HepG2 (cell line): Measurements from ENCODE around the gene TP53I3. TPM values are rescaled to one million over a fixed set of nuclear protein-coding genes. Genes with fewer than 3 reads are reported as not detected.

Source experiments
- AGO1 ChIP-seq: fragments of 200-400 bp; formaldehyde crosslinking; IDR thresholded peaks from 2 replicates; pipeline ENCODE4 v1.6.1; 2017; ENCODE audit warnings: mild to moderate bottlenecking, low read depth, low read length, moderate library complexity; ENCODE audit not compliant: poor library complexity, severe bottlenecking
- ARNT ChIP-seq: fragments of 450-650 bp; IDR thresholded peaks from 2 replicates; pipeline ENCODE4 v1.6.1; 2017
- CC2D1A ChIP-seq: sonication (generic); formaldehyde crosslinking; IDR thresholded peaks from 2 replicates; pipeline ENCODE4 v1.8.1; 2023; ENCODE audit warnings: mild to moderate bottlenecking, missing genetic modification reagents
- DBP ChIP-seq: sonication (generic); formaldehyde crosslinking; IDR thresholded peaks from 2 replicates; pipeline ENCODE4 v1.4.0; 2020; ENCODE audit warnings: missing genetic modification reagents; ENCODE audit errors: not compliant biosample characterization
- IRF2 ChIP-seq: IDR thresholded peaks from 2 replicates; pipeline ENCODE4 v1.6.1; 2018; ENCODE audit warnings: missing genetic modification reagents, missing compliant biosample characterization
- JARID2 ChIP-seq: sonication (generic); formaldehyde crosslinking; IDR thresholded peaks from 2 replicates; pipeline ENCODE4 v1.8.1; 2023; ENCODE audit warnings: missing genetic modification reagents, inconsistent platforms; ENCODE audit not compliant: insufficient replicate concordance
- KLF13 ChIP-seq: sonication (generic); formaldehyde crosslinking; IDR thresholded peaks from 2 replicates; pipeline ENCODE4 v1.4.0; 2020; ENCODE audit warnings: mild to moderate bottlenecking, missing genetic modification reagents
- MBNL3 ChIP-seq: fragments of 250-450 bp; sonication (Bioruptor Pico); conservative IDR thresholded peaks from 2 replicates; pipeline ENCODE4 v1.8.0; 2022; ENCODE audit warnings: mild to moderate bottlenecking, inconsistent platforms
- MED13 ChIP-seq: sonication (generic); formaldehyde crosslinking; IDR thresholded peaks from 2 replicates; pipeline ENCODE4 v1.5.0; 2020; ENCODE audit warnings: missing genetic modification reagents
- SIX1 ChIP-seq: sonication (generic); formaldehyde crosslinking; IDR thresholded peaks from 2 replicates; pipeline ENCODE4 v1.4.0; 2020; ENCODE audit warnings: missing genetic modification reagents, borderline replicate concordance
- TEAD3 ChIP-seq: optimal IDR thresholded peaks from 2 replicates; pipeline ENCODE3; 2016; ENCODE audit warnings: borderline replicate concordance
- XRCC5 ChIP-seq: fragments of 200-400 bp; formaldehyde crosslinking; optimal IDR thresholded peaks from 2 replicates; pipeline ENCODE3; 2017; ENCODE audit warnings: mild to moderate bottlenecking, low read length
- ZBTB21 ChIP-seq: sonication (generic); formaldehyde crosslinking; IDR thresholded peaks from 2 replicates; pipeline ENCODE4 v1.4.0; 2020; ENCODE audit warnings: missing genetic modification reagents
- ZFP1 ChIP-seq: IDR thresholded peaks from 2 replicates; pipeline ENCODE4 v1.6.1; 2016
- ZFP36 ChIP-seq: fragments of 150-350 bp; IDR thresholded peaks from 2 replicates; pipeline ENCODE4 v1.6.1; 2018; ENCODE audit warnings: borderline replicate concordance, low read length, low read depth; ENCODE audit not compliant: partially characterized antibody
- ZFP82 ChIP-seq: sonication (generic); formaldehyde crosslinking; IDR thresholded peaks from 2 replicates; pipeline ENCODE4 v1.5.1; 2020; ENCODE audit warnings: mild to moderate bottlenecking, missing genetic modification reagents, borderline replicate concordance
- ZNF3 ChIP-seq: IDR thresholded peaks from 2 replicates; pipeline ENCODE4 v1.7.0; 2017; ENCODE audit warnings: inconsistent platforms
- ZNF331 ChIP-seq: sonication (generic); formaldehyde crosslinking; IDR thresholded peaks from 2 replicates; pipeline ENCODE4 v1.4.0; 2020; ENCODE audit warnings: missing genetic modification reagents
- ZNF451 ChIP-seq: sonication (generic); formaldehyde crosslinking; IDR thresholded peaks from 2 replicates; pipeline ENCODE4 v1.5.0; 2020; ENCODE audit warnings: mild to moderate bottlenecking, missing genetic modification reagents
- ZNF563 ChIP-seq: sonication (generic); formaldehyde crosslinking; IDR thresholded peaks from 2 replicates; pipeline ENCODE4 v1.8.0; 2022; ENCODE audit warnings: mild to moderate bottlenecking, moderate library complexity, missing genetic modification reagents
- ZNF619 ChIP-seq: sonication (generic); formaldehyde crosslinking; IDR thresholded peaks from 2 replicates; pipeline ENCODE4 v1.4.0; 2020; ENCODE audit warnings: mild to moderate bottlenecking, missing genetic modification reagents
- ZNF678 ChIP-seq: sonication (generic); formaldehyde crosslinking; IDR thresholded peaks from 2 replicates; pipeline ENCODE4 v1.4.0; 2020; ENCODE audit warnings: mild to moderate bottlenecking, missing genetic modification reagents
- ZNF879 ChIP-seq: sonication (generic); formaldehyde crosslinking; IDR thresholded peaks from 2 replicates; pipeline ENCODE4 v1.8.1; 2023; ENCODE audit warnings: missing genetic modification reagents
- ZXDC ChIP-seq: sonication (generic); formaldehyde crosslinking; IDR thresholded peaks from 2 replicates; pipeline ENCODE4 v1.5.0; 2020; ENCODE audit warnings: mild to moderate bottlenecking, missing genetic modification reagents
- polyA plus RNA-seq, 8 experiments: library from polyadenylated mRNA; depleted of rRNA in 3 of 8; stranded (reverse) in 7 of 8; unstranded in 1 of 8; fragments of >200 nt; fragmentation: Illumina TruSeq in 4 of 8; extraction: Trizol in 4 of 8; gene quantifications; 2 replicates each; pipeline versions ENCODE4 v1.2.1 to v1.2.3, GENCODE V29; 2011 to 2016; ENCODE audit warnings: low read depth in 4 of 8, missing spikeins in 1 of 8, mixed read lengths in 1 of 8; ENCODE audit not compliant: insufficient read depth in 1 of 8
- total RNA-seq, 5 experiments: library from RNA; depleted of rRNA; stranded (reverse); fragments of >200 nt; fragmentation: Illumina TruSeq; extraction: Trizol; gene quantifications; 2 replicates each; pipeline ENCODE4 v1.2.3, GENCODE V29; 2016; ENCODE audit warnings: low read depth in 1 of 5
- TF ChIP-seq, protein P1 (sequence below): sonication (generic); formaldehyde crosslinking; IDR thresholded peaks from 2 replicates; pipeline ENCODE4 v1.4.0; 2020; ENCODE audit warnings: missing genetic modification reagents
- TF ChIP-seq, protein P2 (sequence below): sonication (generic); formaldehyde crosslinking; IDR thresholded peaks from 2 replicates; pipeline ENCODE4 v1.8.1; 2023; ENCODE audit warnings: mild to moderate bottlenecking, inconsistent platforms, moderate library complexity, missing genetic modification reagents, borderline replicate concordance

The TP53I3 gene
- total and polyA plus RNA-seq, 2 of the 13 experiments (the other 11 are each of a cell fraction or from before 2014, with no cell fraction given), result 25.0 to 44.1 TPM

GRCh38 chr2:24084386-24085199 lies at the start of gene TP53I3 (continued):
- no peak for TF ChIP-seq CC2D1A (CRISPR knock-in tag)
- no peak; the same call in 1 of the 2 replicates for TF ChIP-seq KLF13 (CRISPR knock-in tag)
- TF ChIP-seq ZNF3 (CRISPR knock-in tag), result 0 out of 2 replicates have a peak, but pooled peaks have one; percentile 33
- TF ChIP-seq, protein P1, sequence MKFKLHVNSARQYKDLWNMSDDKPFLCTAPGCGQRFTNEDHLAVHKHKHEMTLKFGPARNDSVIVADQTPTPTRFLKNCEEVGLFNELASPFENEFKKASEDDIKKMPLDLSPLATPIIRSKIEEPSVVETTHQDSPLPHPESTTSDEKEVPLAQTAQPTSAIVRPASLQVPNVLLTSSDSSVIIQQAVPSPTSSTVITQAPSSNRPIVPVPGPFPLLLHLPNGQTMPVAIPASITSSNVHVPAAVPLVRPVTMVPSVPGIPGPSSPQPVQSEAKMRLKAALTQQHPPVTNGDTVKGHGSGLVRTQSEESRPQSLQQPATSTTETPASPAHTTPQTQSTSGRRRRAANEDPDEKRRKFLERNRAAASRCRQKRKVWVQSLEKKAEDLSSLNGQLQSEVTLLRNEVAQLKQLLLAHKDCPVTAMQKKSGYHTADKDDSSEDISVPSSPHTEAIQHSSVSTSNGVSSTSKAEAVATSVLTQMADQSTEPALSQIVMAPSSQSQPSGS (CRISPR knock-in tag), result peak; percentile 63
- no peak for TF ChIP-seq TEAD3 (CRISPR knock-in tag)
- TF ChIP-seq ZNF563 (CRISPR knock-in tag), result peak; percentile 87
- TF ChIP-seq ZXDC (CRISPR knock-in tag), result no peak
- no peak for TF ChIP-seq ZNF619 (CRISPR knock-in tag)
- no peak for TF ChIP-seq ZFP36
- TF ChIP-seq, protein P2, sequence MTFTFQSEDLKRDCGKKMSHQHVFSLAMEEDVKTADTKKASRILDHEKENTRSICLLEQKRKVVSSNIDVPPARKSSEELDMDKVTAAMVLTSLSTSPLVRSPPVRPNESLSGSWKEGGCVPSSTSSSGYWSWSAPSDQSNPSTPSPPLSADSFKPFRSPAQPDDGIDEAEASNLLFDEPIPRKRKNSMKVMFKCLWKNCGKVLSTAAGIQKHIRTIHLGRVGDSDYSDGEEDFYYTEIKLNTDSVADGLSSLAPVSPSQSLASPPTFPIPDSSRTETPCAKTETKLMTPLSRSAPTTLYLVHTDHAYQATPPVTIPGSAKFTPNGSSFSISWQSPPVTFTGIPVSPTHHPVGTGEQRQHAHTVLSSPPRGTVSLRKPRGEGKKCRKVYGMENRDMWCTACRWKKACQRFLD (CRISPR knock-in tag), result peak; percentile 31; the same call in 1 of the 2 replicates
- TF ChIP-seq IRF2 (CRISPR knock-in tag), result 0 out of 2 replicates have a peak, but pooled peaks have one; percentile 58
- TF ChIP-seq ZFP82 (CRISPR knock-in tag), result peak; percentile 88; the same call in 1 of the 2 replicates
- no peak for TF ChIP-seq ZFP1 (CRISPR knock-in tag)
- peak; percentile 91 for TF ChIP-seq XRCC5
- TF ChIP-seq ZNF678 (CRISPR knock-in tag), result peak; percentile 29; the same call in 1 of the 2 replicates
- TF ChIP-seq JARID2 (CRISPR knock-in tag), result no peak
- TF ChIP-seq ARNT, result no peak
- no peak for TF ChIP-seq SIX1
- no peak for TF ChIP-seq DBP (CRISPR knock-in tag)
- no peak for TF ChIP-seq ZBTB21
- TF ChIP-seq ZNF879 (CRISPR knock-in tag), result no peak
- peak; percentile 50; the same call in 1 of the 2 replicates for TF ChIP-seq ZNF331 (CRISPR knock-in tag)
- no peak; the same call in 1 of the 2 replicates for TF ChIP-seq MBNL3
- peak; percentile 71 for TF ChIP-seq AGO1
- TF ChIP-seq MED13, result peak; percentile 36; the same call in 1 of the 2 replicates
- peak; percentile 71 for TF ChIP-seq ZNF451 (CRISPR knock-in tag)
